ENCODE results near the gene ELMO3.

Gene ELMO3

DNA sequence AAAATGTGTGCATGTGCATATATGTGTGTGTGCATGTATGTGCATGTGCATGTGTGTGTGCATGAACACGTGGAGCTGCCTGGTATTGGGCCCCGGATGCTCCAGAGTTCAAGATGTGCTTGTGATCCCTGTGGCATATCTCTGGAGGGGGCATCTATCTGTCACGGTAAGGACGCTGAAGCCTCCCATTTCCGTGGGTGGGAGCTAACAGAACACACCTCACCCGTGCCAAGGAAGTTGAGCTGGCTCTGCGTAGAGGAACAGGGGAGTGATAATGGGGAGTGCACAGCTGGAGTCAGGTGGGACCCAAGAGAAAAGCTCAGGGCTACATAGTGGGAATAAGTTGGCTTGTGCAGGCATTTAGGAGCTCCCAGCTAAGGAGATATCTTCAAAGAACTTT, 12.7 kb downstream of the ELMO3 start:
- DNase-seq (ENCODE audit: extremely low read depth, low read depth): no peak
- H3K4me3 ChIP-seq (replicated peaks; ENCODE audit: low read depth, low read length): no peak overlapping the region
- TF ChIP-seq CTCF (IDR thresholded peaks at IDR 0.05; ENCODE audit: low read depth, low read length, missing control alignments): no peak

- H3K4me3 ChIP-seq (replicated peaks; ENCODE audit: low read depth, low read length): no peak overlapping the region
- no peak for DNase-seq (ENCODE audit: extremely low read depth, low read depth)
- TF ChIP-seq CTCF (IDR thresholded peaks at IDR 0.05; ENCODE audit: low read depth, low read length, missing control alignments): no peak
Observed at GRCh38 chr16:67212766-67213165, 13.8 kb downstream of the ELMO3 start.

DNA sequence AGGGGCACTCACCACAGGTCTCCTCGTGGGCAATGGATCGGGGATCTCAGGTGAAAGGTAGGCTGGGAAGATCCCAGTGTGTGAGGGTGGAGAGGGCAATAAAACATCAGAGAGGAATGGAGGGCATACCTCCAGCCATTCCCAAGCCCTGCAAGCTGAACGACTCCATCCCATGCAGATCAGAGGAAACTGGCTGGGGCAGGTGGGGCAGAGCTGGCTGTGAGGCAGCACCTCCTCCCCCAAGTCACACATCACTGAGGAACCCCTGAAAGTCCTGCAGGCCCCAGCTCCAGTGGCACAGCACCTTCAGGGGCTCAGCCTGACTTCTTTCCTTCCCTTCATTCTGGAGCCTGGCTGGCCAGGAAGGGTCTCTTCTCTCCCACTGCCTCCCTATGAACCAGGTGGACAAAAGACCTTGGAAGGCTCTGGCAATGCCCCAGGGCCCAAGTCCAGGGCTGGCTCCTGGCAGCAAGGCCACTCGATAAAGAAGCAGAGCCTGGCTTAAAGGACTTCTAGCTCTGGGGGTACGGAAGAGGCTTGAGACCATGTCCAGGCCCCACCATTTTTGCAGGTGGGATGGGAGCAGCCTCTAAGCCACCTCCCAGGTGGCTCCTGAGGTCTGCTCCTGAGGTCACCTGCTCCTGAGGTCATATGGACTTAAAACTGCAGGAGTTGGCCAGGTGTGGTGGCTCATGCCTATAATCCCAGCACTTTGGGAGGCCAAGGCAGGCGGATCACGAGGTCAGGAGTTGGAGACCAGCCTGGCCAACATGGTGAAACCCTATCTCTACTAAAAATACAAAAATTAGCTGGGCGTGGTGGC, 14.5 kb downstream of the ELMO3 start:
- no peak for TF ChIP-seq CTCF (IDR thresholded peaks at IDR 0.05; ENCODE audit: low read depth, low read length, missing control alignments)
- DNase-seq (ENCODE audit: extremely low read depth, low read depth): no peak
- H3K4me3 ChIP-seq (replicated peaks; ENCODE audit: low read depth, low read length): no peak overlapping the region

DNA sequence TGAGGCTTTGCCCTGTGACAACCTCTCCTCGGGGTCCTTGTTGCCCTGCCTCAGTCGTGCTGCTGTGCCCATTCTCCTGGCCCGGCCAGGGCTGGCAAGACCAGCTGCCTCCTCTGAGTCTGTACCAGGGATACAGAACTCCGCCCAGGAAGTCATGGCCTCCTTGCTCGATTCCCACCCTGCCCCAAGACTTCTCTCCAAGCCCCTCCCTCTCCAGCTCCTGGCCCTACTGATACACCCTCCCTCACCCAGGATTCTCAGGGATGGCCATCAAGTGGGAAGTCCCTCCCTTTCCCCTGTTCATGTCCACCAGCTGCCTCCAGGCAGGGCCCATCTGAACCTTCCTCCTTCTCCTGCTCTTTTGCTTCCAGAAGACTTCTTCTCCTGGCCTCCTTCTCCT, 16.8 kb downstream of the ELMO3 start:
- no peak for DNase-seq (ENCODE audit: extremely low read depth, low read depth)
- no peak for TF ChIP-seq CTCF (IDR thresholded peaks at IDR 0.05; ENCODE audit: low read depth, low read length, missing control alignments)
- H3K4me3 ChIP-seq (replicated peaks; ENCODE audit: low read depth, low read length): no peak overlapping the region

- no peak for DNase-seq (ENCODE audit: extremely low read depth, low read depth)
- H3K4me3 ChIP-seq (replicated peaks; ENCODE audit: low read depth, low read length): no peak overlapping the region
- no peak for TF ChIP-seq CTCF (IDR thresholded peaks at IDR 0.05; ENCODE audit: low read depth, low read length, missing control alignments)
Observed at GRCh38 chr16:67216612-67217490, 17.9 kb downstream of the ELMO3 start.

DNA sequence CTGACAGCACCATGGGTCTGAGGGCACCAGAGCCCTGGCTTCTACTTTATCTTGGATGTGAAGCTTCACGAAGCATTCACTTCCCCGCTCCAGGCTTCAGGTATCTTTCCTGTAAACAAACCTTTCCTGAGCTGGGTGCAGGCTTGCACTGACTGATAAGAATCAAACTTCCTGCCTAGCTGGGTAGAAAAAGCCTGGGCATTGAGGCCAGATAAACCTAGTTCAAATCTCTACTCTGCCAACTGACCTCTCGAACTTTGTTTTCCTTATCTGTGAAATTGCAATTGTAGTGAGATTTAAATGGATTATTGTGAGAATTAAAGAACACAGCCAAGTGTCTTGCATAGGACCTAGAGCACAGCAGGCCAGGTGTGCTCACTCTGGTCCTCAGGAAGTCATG, 25.1 kb downstream of the ELMO3 start:
- no peak for TF ChIP-seq CTCF (IDR thresholded peaks at IDR 0.05; ENCODE audit: low read depth, low read length, missing control alignments)
- H3K4me3 ChIP-seq (replicated peaks; ENCODE audit: low read depth, low read length): no peak overlapping the region
- DNase-seq (ENCODE audit: extremely low read depth, low read depth): no peak
